HEK293 (cell line): ENCODE results near the gene OR2S2.
"Not testable (repeated sequence)": the region's sequence is repeated elsewhere in the genome, so short reads cannot be mapped to it uniquely, and the experiment has no call there.

Experiments
- CTCF ChIA-PET: fragments of 350-600 bp; formaldehyde crosslinking; extraction: SDS; loops from one replicate; lab custom pipeline; 2021; ENCODE audit warnings: antibody characterized with exemption; lab: Yijun Ruan, JAX
- POLR2A ChIA-PET: fragments of 300-600 bp; formaldehyde crosslinking; extraction: SDS; loops from one replicate; lab custom pipeline; 2020; ENCODE audit warnings: antibody characterized with exemption, inconsistent platforms; lab: Yijun Ruan, JAX
- H3K27ac ChIP-seq: fragments of 200-500 bp; sonication (Bioruptor generic); 2 replicates; pipeline ENCODE4 v1.5.1; 2014; ENCODE audit warnings: low read depth, low read length, control low read depth, inconsistent platforms; ENCODE audit errors: extremely low read depth
- H3K36me3 ChIP-seq, 2 experiments: fragments of 200-500 bp in 1 of 2; sonication (Bioruptor generic) in 1 of 2; 1 replicate in 1 of 2; 2 replicates in 1 of 2; pipeline ENCODE4 v1.5.1; 2014 to 2017; ENCODE audit warnings: inconsistent platforms in 2 of 2, low read length in 2 of 2; ENCODE audit not compliant: control insufficient read depth in 2 of 2, insufficient read depth in 1 of 2
- H3K4me1 ChIP-seq: fragments of 200-500 bp; sonication (Bioruptor generic); 2 replicates; pipeline ENCODE4 v1.5.1; 2014; ENCODE audit warnings: mild to moderate bottlenecking, low read length, inconsistent platforms; ENCODE audit not compliant: control insufficient read depth, insufficient read depth
- H3K4me3 ChIP-seq: 2 replicates; pipeline ENCODE4 v1.5.1; 2011; ENCODE audit warnings: low read depth, mild to moderate bottlenecking, control low read depth, low read length, moderate library complexity
- H3K9me3 ChIP-seq: fragments of 200-500 bp; sonication (Bioruptor generic); 2 replicates; pipeline ENCODE4 v1.5.1; 2014; ENCODE audit warnings: low read depth, low read length, inconsistent platforms; ENCODE audit not compliant: control insufficient read depth, insufficient read depth
- HIC1 ChIP-seq: fragments of 450-650 bp; formaldehyde crosslinking; IDR thresholded peaks from 2 replicates; pipeline ENCODE4 v1.5.1; 2016; ENCODE audit warnings: missing biosample characterization, missing genetic modification characterization
- SCRT1 ChIP-seq: fragments of 450-650 bp; formaldehyde crosslinking; IDR thresholded peaks from 2 replicates; pipeline ENCODE4 v1.5.1; 2016; ENCODE audit warnings: missing biosample characterization, missing genetic modification characterization, borderline replicate concordance
- SCRT2 ChIP-seq: fragments of 450-650 bp; formaldehyde crosslinking; IDR thresholded peaks from 2 replicates; pipeline ENCODE4 v1.5.1; 2016; ENCODE audit warnings: missing biosample characterization, missing genetic modification characterization
- SETDB1 ChIP-seq: IDR thresholded peaks from one replicate; pipeline ENCODE4 v1.6.1; 2017; ENCODE audit warnings: mild to moderate bottlenecking, low read length, moderate library complexity, mixed read lengths; ENCODE audit not compliant: insufficient read length
- WT1 ChIP-seq: fragments of 450-650 bp; formaldehyde crosslinking; IDR thresholded peaks from 2 replicates; pipeline ENCODE4 v1.5.1; 2016; ENCODE audit warnings: missing biosample characterization, missing genetic modification characterization
- ZBTB44 ChIP-seq: fragments of 450-650 bp; IDR thresholded peaks from 2 replicates; pipeline ENCODE4 v1.5.1; 2018; ENCODE audit warnings: missing biosample characterization, mild to moderate bottlenecking, missing genetic modification characterization
- ZBTB48 ChIP-seq: fragments of 450-650 bp; formaldehyde crosslinking; IDR thresholded peaks from 2 replicates; pipeline ENCODE4 v1.5.1; 2016; ENCODE audit warnings: missing biosample characterization, missing genetic modification characterization
- ZBTB6 ChIP-seq: fragments of 450-650 bp; formaldehyde crosslinking; IDR thresholded peaks from 2 replicates; pipeline ENCODE4 v1.5.1; 2017; ENCODE audit warnings: missing biosample characterization, missing genetic modification characterization
- ZNF138 ChIP-seq: fragments of 450-650 bp; formaldehyde crosslinking; IDR thresholded peaks from 2 replicates; pipeline ENCODE4 v1.5.1; 2016; ENCODE audit warnings: missing biosample characterization, missing genetic modification characterization, borderline replicate concordance
- ZNF202 ChIP-seq: fragments of 450-650 bp; formaldehyde crosslinking; IDR thresholded peaks from 2 replicates; pipeline ENCODE4 v1.5.1; 2016; ENCODE audit warnings: missing biosample characterization, missing genetic modification characterization, borderline replicate concordance
- ZNF280C ChIP-seq: fragments of 450-650 bp; formaldehyde crosslinking; IDR thresholded peaks from 2 replicates; pipeline ENCODE4 v1.5.1; 2016; ENCODE audit warnings: missing biosample characterization, missing genetic modification characterization
- ZNF404 ChIP-seq: fragments of 450-650 bp; formaldehyde crosslinking; IDR thresholded peaks from 2 replicates; pipeline ENCODE4 v1.5.1; 2017; ENCODE audit warnings: missing biosample characterization, missing genetic modification characterization
- ZNF521 ChIP-seq: fragments of 450-650 bp; formaldehyde crosslinking; IDR thresholded peaks from 2 replicates; pipeline ENCODE4 v1.5.1; 2017; ENCODE audit warnings: missing biosample characterization, mild to moderate bottlenecking, missing genetic modification characterization
- ZNF629 ChIP-seq: fragments of 450-650 bp; formaldehyde crosslinking; IDR thresholded peaks from 2 replicates; pipeline ENCODE4 v1.5.1; 2017; ENCODE audit warnings: missing biosample characterization, missing genetic modification characterization
- ZNF777 ChIP-seq: fragments of 450-650 bp; formaldehyde crosslinking; IDR thresholded peaks from 2 replicates; pipeline ENCODE4 v1.5.1; 2017; ENCODE audit warnings: missing biosample characterization, missing genetic modification characterization, borderline replicate concordance
- ZNF791 ChIP-seq: fragments of 450-650 bp; formaldehyde crosslinking; IDR thresholded peaks from 2 replicates; pipeline ENCODE4 v1.5.1; 2016; ENCODE audit warnings: missing biosample characterization, missing genetic modification characterization
- ZSCAN30 ChIP-seq: fragments of 450-650 bp; IDR thresholded peaks from 2 replicates; pipeline ENCODE4 v1.5.1; 2018; ENCODE audit warnings: missing biosample characterization, mild to moderate bottlenecking, missing genetic modification characterization, moderate library complexity
- ZSCAN5A ChIP-seq: fragments of 450-650 bp; formaldehyde crosslinking; IDR thresholded peaks from 2 replicates; pipeline ENCODE4 v1.5.1; 2016; ENCODE audit warnings: missing biosample characterization, missing genetic modification characterization

OR2S2 gene

GRCh38 chr9:35935261-35935660, 22.7 kb downstream of the OR2S2 start:
- ChIA-PET CTCF (interaction anchor here (0.6 to 8.7 kb wide), 6 partner anchors 11 to 88 kb away, joined by 3 to 46 read pairs (median 4); no protein-coding TSS in a partner anchor), POLR2A (no interaction called here)
- TF ChIP-seq SETDB1 (no peak), ZNF791 (tag by site-specific recombination) (no peak), ZNF777 (tag by site-specific recombination) (no peak), WT1 (no peak), ZSCAN5A (tag by site-specific recombination) (no peak), SCRT1 (tag by site-specific recombination) (no peak), ZSCAN30 (tag by site-specific recombination) (no peak), ZBTB48 (tag by site-specific recombination) (no peak), ZNF404 (tag by site-specific recombination) (no peak), SCRT2 (tag by site-specific recombination) (no peak), ZBTB44 (tag by site-specific recombination) (no peak), ZNF202 (tag by site-specific recombination) (no peak), ZNF521 (no peak), ZNF280C (tag by site-specific recombination) (no peak), HIC1 (tag by site-specific recombination) (no peak), ZNF138 (no peak), ZNF629 (tag by site-specific recombination) (no peak), ZBTB6 (tag by site-specific recombination) (no peak)
- Histone ChIP-seq H3K36me3 (no peaks in the 10 kb centered on the region), H3K27ac (no peak overlapping the region), H3K9me3 (no peaks in the 10 kb centered on the region), H3K4me3 (no peak overlapping the region), H3K4me1 (no peaks in the 10 kb centered on the region)

GRCh38 chr9:35934069-35934468, 23.9 kb downstream of the OR2S2 start:
- H3K27ac ChIP-seq, H3K4me3 ChIP-seq, H3K4me1 ChIP-seq, POLR2A ChIA-PET, H3K9me3 ChIP-seq, H3K36me3 ChIP-seq: not testable (repeated sequence)
- CTCF ChIA-PET: interaction anchor here (0.8 to 8.7 kb wide), 4 partner anchors 12 to 992 kb away, joined by 3 to 46 read pairs (median 10); no protein-coding TSS in a partner anchor
